HepG2 (cell line): Measurements from ENCODE around the gene CHML. TPM values are rescaled to one million over a fixed set of nuclear protein-coding genes. Genes with fewer than 3 reads are reported as not detected.
A peak's percentile ranks its signal among the peaks of the same experiment; 100 is the strongest.

Source experiments
- HMG20A ChIP-seq: IDR thresholded peaks from 2 replicates; pipeline ENCODE4 v1.6.1; 2016; ENCODE audit warnings: borderline replicate concordance
- HNRNPH1 ChIP-seq: fragments of 200-400 bp; formaldehyde crosslinking; optimal IDR thresholded peaks from 2 replicates; pipeline ENCODE3; 2017; ENCODE audit warnings: mild to moderate bottlenecking, low read depth, low read length
- KAT2B ChIP-seq: fragments of 150-350 bp; IDR thresholded peaks from 2 replicates; pipeline ENCODE4 v1.6.1; 2014; ENCODE audit warnings: low read depth, low read length, borderline replicate concordance
- MXD4 ChIP-seq: IDR thresholded peaks from 2 replicates; pipeline ENCODE4 v1.6.1; 2016; ENCODE audit warnings: mild to moderate bottlenecking, missing biosample characterization, missing genetic modification reagents
- PITX1 ChIP-seq: sonication (generic); formaldehyde crosslinking; IDR thresholded peaks from 2 replicates; pipeline ENCODE4 v1.5.1; 2020; ENCODE audit warnings: mild to moderate bottlenecking, missing genetic modification reagents
- REXO4 ChIP-seq: sonication (generic); formaldehyde crosslinking; IDR thresholded peaks from 2 replicates; pipeline ENCODE4 v1.8.0; 2022; ENCODE audit warnings: missing genetic modification reagents, mild to moderate bottlenecking, borderline replicate concordance
- ZFX ChIP-seq: sonication (generic); formaldehyde crosslinking; IDR thresholded peaks from 2 replicates; pipeline ENCODE4 v1.4.0; 2020; ENCODE audit warnings: mild to moderate bottlenecking, low read depth, missing genetic modification reagents, moderate library complexity
- ZNF777 ChIP-seq: sonication (generic); formaldehyde crosslinking; IDR thresholded peaks from 2 replicates; pipeline ENCODE4 v1.4.0; 2020; ENCODE audit warnings: missing genetic modification reagents
- ZNF816 ChIP-seq: sonication (generic); formaldehyde crosslinking; IDR thresholded peaks from 2 replicates; pipeline ENCODE4 v1.8.0; 2022; ENCODE audit warnings: missing genetic modification reagents, mild to moderate bottlenecking, borderline replicate concordance
- ZNF883 ChIP-seq: sonication (generic); formaldehyde crosslinking; IDR thresholded peaks from 2 replicates; pipeline ENCODE4 v1.5.1; 2020; ENCODE audit warnings: mild to moderate bottlenecking, missing genetic modification reagents; ENCODE audit errors: not compliant biosample characterization
- ZSCAN21 ChIP-seq: sonication (generic); formaldehyde crosslinking; IDR thresholded peaks from 2 replicates; pipeline ENCODE4 v1.8.0; 2022; ENCODE audit warnings: mild to moderate bottlenecking, missing genetic modification reagents, moderate library complexity, borderline replicate concordance
- polyA plus RNA-seq, 8 experiments: library from polyadenylated mRNA; depleted of rRNA in 3 of 8; stranded (reverse) in 7 of 8; unstranded in 1 of 8; fragments of >200 nt; fragmentation: Illumina TruSeq in 4 of 8; extraction: Trizol in 4 of 8; gene quantifications; 2 replicates each; pipeline versions ENCODE4 v1.2.1 to v1.2.3, GENCODE V29; 2011 to 2016; ENCODE audit warnings: low read depth in 4 of 8, missing spikeins in 1 of 8, mixed read lengths in 1 of 8; ENCODE audit not compliant: insufficient read depth in 1 of 8
- total RNA-seq, 5 experiments: library from RNA; depleted of rRNA; stranded (reverse); fragments of >200 nt; fragmentation: Illumina TruSeq; extraction: Trizol; gene quantifications; 2 replicates each; pipeline ENCODE4 v1.2.3, GENCODE V29; 2016; ENCODE audit warnings: low read depth in 1 of 5
- TF ChIP-seq, protein P1 (sequence below): sonication (generic); formaldehyde crosslinking; IDR thresholded peaks from 2 replicates; pipeline ENCODE4 v1.4.0; 2020; ENCODE audit warnings: mild to moderate bottlenecking, missing genetic modification reagents, borderline replicate concordance
- TF ChIP-seq, protein P2 (sequence below): sonication (generic); formaldehyde crosslinking; IDR thresholded peaks from 2 replicates; pipeline ENCODE4 v1.5.0; 2020; ENCODE audit warnings: missing genetic modification reagents
- TF ChIP-seq, protein P3 (sequence below): sonication (generic); formaldehyde crosslinking; IDR thresholded peaks from 2 replicates; pipeline ENCODE4 v1.4.0; 2020; ENCODE audit warnings: missing genetic modification reagents
- TF ChIP-seq, protein P4 (sequence below): sonication (generic); formaldehyde crosslinking; IDR thresholded peaks from 2 replicates; pipeline ENCODE4 v1.4.0; 2020; ENCODE audit warnings: missing genetic modification reagents

The CHML gene
- total and polyA plus RNA-seq, 2 of the 13 experiments (the other 11 are each of a cell fraction or from before 2014, with no cell fraction given), result 5.2 to 16.7 TPM

DNA sequence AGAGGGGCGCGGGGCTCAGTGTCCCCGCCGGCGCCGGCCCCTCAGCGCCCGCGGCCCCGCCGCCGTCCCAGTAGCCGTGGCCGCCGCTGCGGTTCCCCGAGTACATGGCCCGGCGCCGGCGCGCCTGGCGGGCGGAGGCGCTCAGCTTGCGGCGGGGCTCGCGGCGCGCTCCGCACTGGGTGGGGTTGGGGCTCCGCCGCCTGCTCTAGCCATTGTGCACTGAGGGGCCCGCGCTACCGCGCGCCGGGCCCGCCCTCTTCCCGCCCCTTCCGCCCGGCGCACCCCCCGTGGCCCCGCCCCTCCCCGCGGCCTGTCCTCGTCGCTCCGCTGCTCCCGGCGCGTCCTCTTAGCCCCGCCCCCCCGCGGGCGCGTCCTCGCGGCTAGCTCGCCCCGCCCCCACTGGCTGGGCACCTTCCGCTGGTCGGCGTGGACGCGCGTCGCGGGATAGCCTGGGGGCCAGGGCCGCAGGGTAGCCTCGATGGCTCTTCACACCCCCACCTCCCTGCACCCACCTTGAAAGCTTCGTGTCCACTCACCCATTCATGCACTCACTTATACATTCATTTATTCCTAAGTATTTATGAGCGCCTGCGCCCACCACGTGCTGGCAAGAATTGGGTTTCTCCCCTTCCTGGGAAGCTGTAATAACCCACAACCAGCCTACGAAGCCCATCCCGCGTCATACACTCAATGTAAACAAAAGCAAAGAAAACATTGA is at the start of gene CHML, which contains the start of gene OPN3 (continued):
- TF ChIP-seq, protein P1, sequence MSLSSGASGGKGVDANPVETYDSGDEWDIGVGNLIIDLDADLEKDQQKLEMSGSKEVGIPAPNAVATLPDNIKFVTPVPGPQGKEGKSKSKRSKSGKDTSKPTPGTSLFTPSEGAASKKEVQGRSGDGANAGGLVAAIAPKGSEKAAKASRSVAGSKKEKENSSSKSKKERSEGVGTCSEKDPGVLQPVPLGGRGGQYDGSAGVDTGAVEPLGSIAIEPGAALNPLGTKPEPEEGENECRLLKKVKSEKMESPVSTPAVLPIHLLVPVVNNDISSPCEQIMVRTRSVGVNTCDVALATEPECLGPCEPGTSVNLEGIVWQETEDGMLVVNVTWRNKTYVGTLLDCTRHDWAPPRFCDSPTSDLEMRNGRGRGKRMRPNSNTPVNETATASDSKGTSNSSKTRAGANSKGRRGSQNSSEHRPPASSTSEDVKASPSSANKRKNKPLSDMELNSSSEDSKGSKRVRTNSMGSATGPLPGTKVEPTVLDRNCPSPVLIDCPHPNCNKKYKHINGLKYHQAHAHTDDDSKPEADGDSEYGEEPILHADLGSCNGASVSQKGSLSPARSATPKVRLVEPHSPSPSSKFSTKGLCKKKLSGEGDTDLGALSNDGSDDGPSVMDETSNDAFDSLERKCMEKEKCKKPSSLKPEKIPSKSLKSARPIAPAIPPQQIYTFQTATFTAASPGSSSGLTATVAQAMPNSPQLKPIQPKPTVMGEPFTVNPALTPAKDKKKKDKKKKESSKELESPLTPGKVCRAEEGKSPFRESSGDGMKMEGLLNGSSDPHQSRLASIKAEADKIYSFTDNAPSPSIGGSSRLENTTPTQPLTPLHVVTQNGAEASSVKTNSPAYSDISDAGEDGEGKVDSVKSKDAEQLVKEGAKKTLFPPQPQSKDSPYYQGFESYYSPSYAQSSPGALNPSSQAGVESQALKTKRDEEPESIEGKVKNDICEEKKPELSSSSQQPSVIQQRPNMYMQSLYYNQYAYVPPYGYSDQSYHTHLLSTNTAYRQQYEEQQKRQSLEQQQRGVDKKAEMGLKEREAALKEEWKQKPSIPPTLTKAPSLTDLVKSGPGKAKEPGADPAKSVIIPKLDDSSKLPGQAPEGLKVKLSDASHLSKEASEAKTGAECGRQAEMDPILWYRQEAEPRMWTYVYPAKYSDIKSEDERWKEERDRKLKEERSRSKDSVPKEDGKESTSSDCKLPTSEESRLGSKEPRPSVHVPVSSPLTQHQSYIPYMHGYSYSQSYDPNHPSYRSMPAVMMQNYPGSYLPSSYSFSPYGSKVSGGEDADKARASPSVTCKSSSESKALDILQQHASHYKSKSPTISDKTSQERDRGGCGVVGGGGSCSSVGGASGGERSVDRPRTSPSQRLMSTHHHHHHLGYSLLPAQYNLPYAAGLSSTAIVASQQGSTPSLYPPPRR (CRISPR knock-in tag), result no peak
- 0 out of 2 replicates have a peak, but pooled peaks have one; percentile 53 for TF ChIP-seq MXD4 (CRISPR knock-in tag)
- peak; percentile 76; the same call in 1 of the 2 replicates for TF ChIP-seq ZNF816 (CRISPR knock-in tag)
- no peak for TF ChIP-seq ZSCAN21 (CRISPR knock-in tag)
- no peak for TF ChIP-seq HMG20A (CRISPR knock-in tag)
- TF ChIP-seq PITX1 (CRISPR knock-in tag), result 0 out of 2 replicates have a peak, but pooled peaks have one; percentile 46
- TF ChIP-seq ZNF777 (CRISPR knock-in tag), result peak; percentile 55; the same call in 1 of the 2 replicates
- TF ChIP-seq, protein P2, sequence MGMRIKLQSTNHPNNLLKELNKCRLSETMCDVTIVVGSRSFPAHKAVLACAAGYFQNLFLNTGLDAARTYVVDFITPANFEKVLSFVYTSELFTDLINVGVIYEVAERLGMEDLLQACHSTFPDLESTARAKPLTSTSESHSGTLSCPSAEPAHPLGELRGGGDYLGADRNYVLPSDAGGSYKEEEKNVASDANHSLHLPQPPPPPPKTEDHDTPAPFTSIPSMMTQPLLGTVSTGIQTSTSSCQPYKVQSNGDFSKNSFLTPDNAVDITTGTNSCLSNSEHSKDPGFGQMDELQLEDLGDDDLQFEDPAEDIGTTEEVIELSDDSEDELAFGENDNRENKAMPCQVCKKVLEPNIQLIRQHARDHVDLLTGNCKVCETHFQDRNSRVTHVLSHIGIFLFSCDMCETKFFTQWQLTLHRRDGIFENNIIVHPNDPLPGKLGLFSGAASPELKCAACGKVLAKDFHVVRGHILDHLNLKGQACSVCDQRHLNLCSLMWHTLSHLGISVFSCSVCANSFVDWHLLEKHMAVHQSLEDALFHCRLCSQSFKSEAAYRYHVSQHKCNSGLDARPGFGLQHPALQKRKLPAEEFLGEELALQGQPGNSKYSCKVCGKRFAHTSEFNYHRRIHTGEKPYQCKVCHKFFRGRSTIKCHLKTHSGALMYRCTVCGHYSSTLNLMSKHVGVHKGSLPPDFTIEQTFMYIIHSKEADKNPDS (CRISPR knock-in tag), result no peak
- TF ChIP-seq ZNF883 (CRISPR knock-in tag), result no peak
- TF ChIP-seq, protein P3, sequence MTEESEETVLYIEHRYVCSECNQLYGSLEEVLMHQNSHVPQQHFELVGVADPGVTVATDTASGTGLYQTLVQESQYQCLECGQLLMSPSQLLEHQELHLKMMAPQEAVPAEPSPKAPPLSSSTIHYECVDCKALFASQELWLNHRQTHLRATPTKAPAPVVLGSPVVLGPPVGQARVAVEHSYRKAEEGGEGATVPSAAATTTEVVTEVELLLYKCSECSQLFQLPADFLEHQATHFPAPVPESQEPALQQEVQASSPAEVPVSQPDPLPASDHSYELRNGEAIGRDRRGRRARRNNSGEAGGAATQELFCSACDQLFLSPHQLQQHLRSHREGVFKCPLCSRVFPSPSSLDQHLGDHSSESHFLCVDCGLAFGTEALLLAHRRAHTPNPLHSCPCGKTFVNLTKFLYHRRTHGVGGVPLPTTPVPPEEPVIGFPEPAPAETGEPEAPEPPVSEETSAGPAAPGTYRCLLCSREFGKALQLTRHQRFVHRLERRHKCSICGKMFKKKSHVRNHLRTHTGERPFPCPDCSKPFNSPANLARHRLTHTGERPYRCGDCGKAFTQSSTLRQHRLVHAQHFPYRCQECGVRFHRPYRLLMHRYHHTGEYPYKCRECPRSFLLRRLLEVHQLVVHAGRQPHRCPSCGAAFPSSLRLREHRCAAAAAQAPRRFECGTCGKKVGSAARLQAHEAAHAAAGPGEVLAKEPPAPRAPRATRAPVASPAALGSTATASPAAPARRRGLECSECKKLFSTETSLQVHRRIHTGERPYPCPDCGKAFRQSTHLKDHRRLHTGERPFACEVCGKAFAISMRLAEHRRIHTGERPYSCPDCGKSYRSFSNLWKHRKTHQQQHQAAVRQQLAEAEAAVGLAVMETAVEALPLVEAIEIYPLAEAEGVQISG (CRISPR knock-in tag), result peak; percentile 45
- peak; percentile 65; the same call in 1 of the 2 replicates for TF ChIP-seq ZFX (CRISPR knock-in tag)
- TF ChIP-seq REXO4 (CRISPR knock-in tag), result no peak
- no peak for TF ChIP-seq KAT2B
- TF ChIP-seq HNRNPH1, result no peak
- TF ChIP-seq, protein P4, sequence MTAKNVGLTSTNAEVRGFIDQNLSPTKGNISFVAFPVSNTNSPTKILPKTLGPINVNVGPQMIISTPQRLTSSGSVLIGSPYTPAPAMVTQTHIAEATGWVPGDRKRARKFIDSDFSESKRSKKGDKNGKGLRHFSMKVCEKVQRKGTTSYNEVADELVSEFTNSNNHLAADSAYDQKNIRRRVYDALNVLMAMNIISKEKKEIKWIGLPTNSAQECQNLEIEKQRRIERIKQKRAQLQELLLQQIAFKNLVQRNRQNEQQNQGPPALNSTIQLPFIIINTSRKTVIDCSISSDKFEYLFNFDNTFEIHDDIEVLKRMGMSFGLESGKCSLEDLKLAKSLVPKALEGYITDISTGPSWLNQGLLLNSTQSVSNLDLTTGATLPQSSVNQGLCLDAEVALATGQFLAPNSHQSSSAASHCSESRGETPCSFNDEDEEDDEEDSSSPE (CRISPR knock-in tag), result no peak
